ENCODE data around the gene ITGAX. TPM values are rescaled to one million over a fixed set of nuclear protein-coding genes. Genes with fewer than 3 reads are reported as not detected.

ITGAX gene
- total RNA-seq, 1 donor from 2014 or later: not detected

DNA sequence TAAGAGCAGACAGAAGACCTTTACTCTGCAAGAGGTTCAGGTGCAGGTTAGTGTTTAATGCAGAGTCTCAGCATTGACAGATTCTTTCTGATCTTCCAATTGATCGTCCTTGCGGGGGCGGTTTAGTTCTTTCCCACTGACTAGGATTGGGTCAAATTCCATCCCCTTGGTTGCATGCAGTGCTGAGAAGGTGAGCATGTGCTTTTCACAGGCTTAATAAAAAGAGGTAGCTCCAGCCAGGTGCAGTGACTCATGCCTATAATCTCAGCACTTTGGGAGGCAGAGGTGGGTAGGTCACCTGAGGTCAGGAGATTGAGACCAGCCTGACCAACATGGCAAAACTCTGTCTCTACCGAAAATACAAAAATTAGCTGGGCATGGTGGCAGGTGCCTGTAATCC lies 30.7 kb downstream of the ITGAX start:
- no peaks in the 10 kb centered on the region for H3K27me3 ChIP-seq (ENCODE audit: control insufficient read depth, insufficient read depth, low read length)
- TF ChIP-seq, protein P1, sequence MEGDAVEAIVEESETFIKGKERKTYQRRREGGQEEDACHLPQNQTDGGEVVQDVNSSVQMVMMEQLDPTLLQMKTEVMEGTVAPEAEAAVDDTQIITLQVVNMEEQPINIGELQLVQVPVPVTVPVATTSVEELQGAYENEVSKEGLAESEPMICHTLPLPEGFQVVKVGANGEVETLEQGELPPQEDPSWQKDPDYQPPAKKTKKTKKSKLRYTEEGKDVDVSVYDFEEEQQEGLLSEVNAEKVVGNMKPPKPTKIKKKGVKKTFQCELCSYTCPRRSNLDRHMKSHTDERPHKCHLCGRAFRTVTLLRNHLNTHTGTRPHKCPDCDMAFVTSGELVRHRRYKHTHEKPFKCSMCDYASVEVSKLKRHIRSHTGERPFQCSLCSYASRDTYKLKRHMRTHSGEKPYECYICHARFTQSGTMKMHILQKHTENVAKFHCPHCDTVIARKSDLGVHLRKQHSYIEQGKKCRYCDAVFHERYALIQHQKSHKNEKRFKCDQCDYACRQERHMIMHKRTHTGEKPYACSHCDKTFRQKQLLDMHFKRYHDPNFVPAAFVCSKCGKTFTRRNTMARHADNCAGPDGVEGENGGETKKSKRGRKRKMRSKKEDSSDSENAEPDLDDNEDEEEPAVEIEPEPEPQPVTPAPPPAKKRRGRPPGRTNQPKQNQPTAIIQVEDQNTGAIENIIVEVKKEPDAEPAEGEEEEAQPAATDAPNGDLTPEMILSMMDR (IDR thresholded peaks at IDR 0.05; ENCODE audit: insufficient read depth, low read length, severe bottlenecking): no peak
- no peaks in the 10 kb centered on the region for H3K36me3 ChIP-seq (ENCODE audit: control insufficient read depth, insufficient read depth, low read length)
- FAIRE-seq (no peak), DNase-seq (ENCODE audit: low read depth) (peak; percentile 26)
- no peak overlapping the region for H3K4me3 ChIP-seq (ENCODE audit: low read depth, low read length)

DNA sequence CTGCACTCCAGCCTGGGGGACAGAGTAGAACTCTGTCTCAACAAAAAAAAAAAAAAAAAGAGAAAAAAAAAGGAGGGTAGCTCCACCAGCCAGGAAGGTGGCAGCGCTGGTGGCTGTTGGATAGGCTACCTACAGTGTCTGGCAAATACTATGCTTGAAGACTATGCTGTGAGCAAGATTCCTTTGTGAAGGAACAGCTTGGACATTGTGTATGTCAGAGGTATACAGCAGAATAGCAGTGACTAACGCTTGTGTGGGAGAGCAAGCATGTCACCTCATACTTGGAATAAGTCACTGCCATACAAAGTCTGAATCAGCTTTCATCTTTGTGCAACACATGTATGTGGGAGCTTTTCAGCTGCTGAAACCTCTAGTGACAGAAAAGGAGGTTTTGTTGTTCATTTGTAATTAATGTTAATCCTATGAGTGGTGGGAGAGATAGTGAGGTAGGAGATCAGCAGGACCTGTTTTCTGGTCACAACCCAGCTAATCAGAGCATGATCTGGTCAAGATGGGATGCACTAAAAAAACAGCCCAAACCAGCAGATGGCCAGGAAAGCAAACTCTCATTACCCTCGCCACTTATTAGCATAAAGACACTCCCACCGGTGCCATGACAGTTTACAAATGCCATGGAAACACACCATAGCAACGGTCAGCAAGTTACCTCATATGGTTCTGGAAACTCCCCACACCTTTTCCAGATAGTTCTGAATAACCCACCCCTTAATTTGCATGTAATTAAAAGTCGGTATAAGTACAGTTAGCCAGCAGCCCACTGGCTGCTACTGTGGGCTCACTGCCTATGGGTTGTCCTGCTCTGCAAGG lies 31.4 kb downstream of the ITGAX start:
- Histone ChIP-seq H3K36me3 (ENCODE audit: control insufficient read depth, insufficient read depth, low read length) (no peaks in the 10 kb centered on the region), H3K27me3 (ENCODE audit: control insufficient read depth, insufficient read depth, low read length) (no peaks in the 10 kb centered on the region), H3K4me3 (ENCODE audit: low read depth, low read length) (no peak overlapping the region)
- TF ChIP-seq, protein P1 (IDR thresholded peaks at IDR 0.05; ENCODE audit: insufficient read depth, low read length, severe bottlenecking): no peak
- DNase-seq (ENCODE audit: low read depth): peak; percentile 88
- no peak for FAIRE-seq

DNA sequence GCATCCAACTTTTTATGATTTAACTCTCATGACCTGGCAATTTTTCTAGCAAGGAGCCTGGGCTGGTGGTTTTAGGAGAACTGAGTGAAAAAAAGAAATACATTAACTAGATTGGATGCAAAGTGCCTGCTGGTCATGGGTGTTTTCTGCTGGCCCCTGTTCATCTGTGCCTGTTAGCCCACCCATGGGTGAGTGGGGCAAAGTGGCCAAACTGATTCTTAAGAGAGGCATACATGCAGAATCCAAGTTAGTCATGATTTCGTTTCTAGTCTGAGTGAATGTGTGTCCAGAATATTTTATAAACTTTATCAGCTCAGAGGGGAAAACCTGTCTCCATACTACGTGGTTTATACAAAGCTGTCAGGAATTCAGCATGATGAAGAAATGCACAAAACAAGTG lies 33.6 kb downstream of the ITGAX start:
- Histone ChIP-seq H3K36me3 (ENCODE audit: control insufficient read depth, insufficient read depth, low read length) (no peaks in the 10 kb centered on the region), H3K27me3 (ENCODE audit: control insufficient read depth, insufficient read depth, low read length) (no peaks in the 10 kb centered on the region), H3K4me3 (ENCODE audit: low read depth, low read length) (no peak overlapping the region)
- DNase-seq (ENCODE audit: low read depth): no peak
- FAIRE-seq: no peak
- TF ChIP-seq, protein P1 (IDR thresholded peaks at IDR 0.05; ENCODE audit: insufficient read depth, low read length, severe bottlenecking): no peak

DNA sequence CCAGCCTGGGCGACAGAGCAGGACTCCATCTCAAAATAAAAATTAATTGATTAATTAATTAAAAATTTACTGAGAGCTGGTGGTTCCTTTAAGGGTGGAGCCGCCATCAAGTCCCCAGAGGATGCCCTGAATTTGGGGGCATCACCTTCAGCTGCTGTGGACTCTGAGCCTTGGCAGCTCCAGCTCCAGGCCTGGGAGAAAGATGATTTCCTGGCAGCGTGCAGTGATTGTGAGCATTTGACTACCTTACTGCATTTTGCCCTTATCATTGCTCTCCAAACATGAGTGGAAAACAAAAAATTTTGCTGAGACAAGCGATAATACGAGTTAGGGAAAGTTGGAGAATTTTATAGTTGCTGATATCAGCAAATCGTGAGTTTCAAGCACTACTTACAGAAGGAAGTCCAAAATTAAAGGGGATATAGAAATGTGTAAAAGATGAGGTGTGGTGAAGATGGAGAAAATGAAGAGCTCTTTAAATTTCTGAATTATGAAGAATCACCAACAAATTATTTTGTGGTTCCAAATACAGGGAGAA lies 35.6 kb downstream of the ITGAX start:
- no peak for FAIRE-seq
- Histone ChIP-seq H3K27me3 (ENCODE audit: control insufficient read depth, insufficient read depth, low read length) (no peaks in the 10 kb centered on the region), H3K36me3 (ENCODE audit: control insufficient read depth, insufficient read depth, low read length) (no peaks in the 10 kb centered on the region), H3K4me3 (ENCODE audit: low read depth, low read length) (no peak overlapping the region)
- TF ChIP-seq, protein P1 (IDR thresholded peaks at IDR 0.05; ENCODE audit: insufficient read depth, low read length, severe bottlenecking): no peak
- DNase-seq (ENCODE audit: low read depth): no peak

DNA sequence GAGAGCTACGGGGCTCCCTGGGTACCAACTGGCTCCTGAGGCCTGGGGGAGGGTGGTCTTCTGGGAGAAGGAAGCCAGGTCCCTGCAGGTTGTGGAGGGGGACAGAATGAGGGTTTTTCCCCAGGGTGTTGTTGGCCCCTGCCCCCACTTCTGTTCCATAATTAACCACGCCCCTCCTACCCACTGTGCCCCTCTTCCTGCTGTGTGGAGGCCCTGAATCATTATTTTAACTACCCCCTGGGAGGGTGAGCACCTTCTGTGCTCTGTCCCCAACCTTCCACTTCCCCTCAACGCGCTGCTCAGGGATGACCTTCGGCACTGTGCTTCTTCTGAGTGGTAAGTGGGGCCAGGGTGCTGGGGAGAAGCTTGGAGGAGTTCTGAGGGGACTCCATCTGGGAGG lies 38.1 kb downstream of the ITGAX start, which contains the start of gene ITGAD:
ITGAD (plus strand) TSS at position 280 of the 400 bp plus-strand sequence; CDS start at position 306, 26 bp downstream.
- DNase-seq (ENCODE audit: low read depth): no peak
- FAIRE-seq: no peak
- Histone ChIP-seq H3K36me3 (ENCODE audit: control insufficient read depth, insufficient read depth, low read length) (no peaks in the 10 kb centered on the region), H3K27me3 (ENCODE audit: control insufficient read depth, insufficient read depth, low read length) (no peaks in the 10 kb centered on the region), H3K4me3 (ENCODE audit: low read depth, low read length) (no peak within 1 kb of the TSS)
- TF ChIP-seq, protein P1 (IDR thresholded peaks at IDR 0.05; ENCODE audit: insufficient read depth, low read length, severe bottlenecking): no peak
